Measurements from ENCODE around the gene TKTL2.

TKTL2 gene

GRCh38 chr4:163485589-163485988 lies 12.0 kb upstream of the TKTL2 start:
- H3K36me3 ChIP-seq (ENCODE audit: control insufficient read depth, insufficient read depth, low read length), result no peaks in the 10 kb centered on the region
- no peak overlapping the region for H3K27ac ChIP-seq (ENCODE audit: low read depth, low read length)
- no peaks in the 10 kb centered on the region for H3K27me3 ChIP-seq (ENCODE audit: control insufficient read depth, insufficient read depth, low read length)
- no peak overlapping the region for H3K4me3 ChIP-seq (ENCODE audit: low read depth, low read length)
- 0 out of 2 replicates have a peak, but pooled peaks cover 3% of the 10 kb centered on the region for H3K4me1 ChIP-seq (ENCODE audit: control insufficient read depth, insufficient read depth, low read length)
- H3K9ac ChIP-seq (ENCODE audit: low read length), result no peak overlapping the region
- H3K9me3 ChIP-seq (ENCODE audit: control insufficient read depth, insufficient read depth, low read depth, low read length), result 0 out of 2 replicates have a peak, but pooled peaks cover 3% of the 10 kb centered on the region

GRCh38 chr4:163484906-163485305 lies 11.4 kb upstream of the TKTL2 start:
- Histone ChIP-seq H3K9ac (ENCODE audit: low read length) (no peak overlapping the region), H3K27me3 (ENCODE audit: control insufficient read depth, insufficient read depth, low read length) (no peaks in the 10 kb centered on the region), H3K4me1 (ENCODE audit: control insufficient read depth, insufficient read depth, low read length) (0 out of 2 replicates have a peak, but pooled peaks cover 3% of the 10 kb centered on the region), H3K4me3 (ENCODE audit: low read depth, low read length) (no peak overlapping the region), H3K27ac (ENCODE audit: low read depth, low read length) (no peak overlapping the region), H3K9me3 (ENCODE audit: control insufficient read depth, insufficient read depth, low read depth, low read length) (0 out of 2 replicates have a peak, but pooled peaks cover 3% of the 10 kb centered on the region), H3K36me3 (ENCODE audit: control insufficient read depth, insufficient read depth, low read length) (no peaks in the 10 kb centered on the region)

- no peak overlapping the region for H3K9ac ChIP-seq (ENCODE audit: low read length)
- H3K4me3 ChIP-seq (ENCODE audit: low read depth, low read length), result no peak overlapping the region
- H3K36me3 ChIP-seq (ENCODE audit: control insufficient read depth, insufficient read depth, low read length), result no peaks in the 10 kb centered on the region
- H3K4me1 ChIP-seq (ENCODE audit: control insufficient read depth, insufficient read depth, low read length), result 0 out of 2 replicates have a peak, but pooled peaks cover 3% of the 10 kb centered on the region
- 0 out of 2 replicates have a peak, but pooled peaks cover 1% of the 10 kb centered on the region for H3K9me3 ChIP-seq (ENCODE audit: control insufficient read depth, insufficient read depth, low read depth, low read length)
- no peaks in the 10 kb centered on the region for H3K27me3 ChIP-seq (ENCODE audit: control insufficient read depth, insufficient read depth, low read length)
- H3K27ac ChIP-seq (ENCODE audit: low read depth, low read length), result no peak overlapping the region
Measured at GRCh38 chr4:163482190-163482589, 8.6 kb upstream of the TKTL2 start.

- no peak overlapping the region for H3K4me3 ChIP-seq (ENCODE audit: low read depth, low read length)
- no peaks in the 10 kb centered on the region for H3K27me3 ChIP-seq (ENCODE audit: control insufficient read depth, insufficient read depth, low read length)
- H3K27ac ChIP-seq (ENCODE audit: low read depth, low read length), result no peak overlapping the region
- no peaks in the 10 kb centered on the region for H3K36me3 ChIP-seq (ENCODE audit: control insufficient read depth, insufficient read depth, low read length)
- no peak overlapping the region for H3K9ac ChIP-seq (ENCODE audit: low read length)
- no peaks in the 10 kb centered on the region for H3K9me3 ChIP-seq (ENCODE audit: control insufficient read depth, insufficient read depth, low read depth, low read length)
- H3K4me1 ChIP-seq (ENCODE audit: control insufficient read depth, insufficient read depth, low read length), result no peaks in the 10 kb centered on the region
Measured at GRCh38 chr4:163476761-163477438, 3.3 kb upstream of the TKTL2 start.

GRCh38 chr4:163474027-163474426 lies 473 bp upstream of the TKTL2 start:
- Histone ChIP-seq H3K27me3 (ENCODE audit: control insufficient read depth, insufficient read depth, low read length) (no peaks in the 10 kb centered on the region), H3K4me3 (ENCODE audit: low read depth, low read length) (no peak overlapping the region), H3K27ac (ENCODE audit: low read depth, low read length) (no peak overlapping the region), H3K9me3 (ENCODE audit: control insufficient read depth, insufficient read depth, low read depth, low read length) (no peaks in the 10 kb centered on the region), H3K4me1 (ENCODE audit: control insufficient read depth, insufficient read depth, low read length) (no peaks in the 10 kb centered on the region), H3K36me3 (ENCODE audit: control insufficient read depth, insufficient read depth, low read length) (no peaks in the 10 kb centered on the region), H3K9ac (ENCODE audit: low read length) (no peak overlapping the region)

GRCh38 chr4:163473130-163473529 lies 424 bp downstream of the TKTL2 start:
- Histone ChIP-seq H3K9me3 (ENCODE audit: control insufficient read depth, insufficient read depth, low read depth, low read length) (no peaks in the 10 kb centered on the region), H3K36me3 (ENCODE audit: control insufficient read depth, insufficient read depth, low read length) (no peaks in the 10 kb centered on the region), H3K9ac (ENCODE audit: low read length) (no peak overlapping the region), H3K27ac (ENCODE audit: low read depth, low read length) (no peak overlapping the region), H3K27me3 (ENCODE audit: control insufficient read depth, insufficient read depth, low read length) (no peaks in the 10 kb centered on the region), H3K4me3 (ENCODE audit: low read depth, low read length) (no peak overlapping the region), H3K4me1 (ENCODE audit: control insufficient read depth, insufficient read depth, low read length) (no peaks in the 10 kb centered on the region)

GRCh38 chr4:163470391-163470790 lies 3.2 kb downstream of the TKTL2 start:
- no peaks in the 10 kb centered on the region for H3K36me3 ChIP-seq (ENCODE audit: control insufficient read depth, insufficient read depth, low read length)
- H3K27ac ChIP-seq (ENCODE audit: low read depth, low read length), result no peak overlapping the region
- no peaks in the 10 kb centered on the region for H3K27me3 ChIP-seq (ENCODE audit: control insufficient read depth, insufficient read depth, low read length)
- H3K9me3 ChIP-seq (ENCODE audit: control insufficient read depth, insufficient read depth, low read depth, low read length), result no peaks in the 10 kb centered on the region
- no peaks in the 10 kb centered on the region for H3K4me1 ChIP-seq (ENCODE audit: control insufficient read depth, insufficient read depth, low read length)
- H3K9ac ChIP-seq (ENCODE audit: low read length), result no peak overlapping the region
- H3K4me3 ChIP-seq (ENCODE audit: low read depth, low read length), result no peak overlapping the region

- H3K9ac ChIP-seq (ENCODE audit: low read length), result no peak overlapping the region
- H3K36me3 ChIP-seq (ENCODE audit: control insufficient read depth, insufficient read depth, low read length), result no peaks in the 10 kb centered on the region
- H3K4me1 ChIP-seq (ENCODE audit: control insufficient read depth, insufficient read depth, low read length), result no peaks in the 10 kb centered on the region
- H3K9me3 ChIP-seq (ENCODE audit: control insufficient read depth, insufficient read depth, low read depth, low read length), result no peaks in the 10 kb centered on the region
- H3K4me3 ChIP-seq (ENCODE audit: low read depth, low read length), result no peak overlapping the region
- no peak overlapping the region for H3K27ac ChIP-seq (ENCODE audit: low read depth, low read length)
- H3K27me3 ChIP-seq (ENCODE audit: control insufficient read depth, insufficient read depth, low read length), result no peaks in the 10 kb centered on the region
Measured at GRCh38 chr4:163467082-163467770, 6.3 kb downstream of the TKTL2 start.

GRCh38 chr4:163462556-163462955 lies 11.0 kb downstream of the TKTL2 start:
- H3K4me3 ChIP-seq (ENCODE audit: low read depth, low read length), result no peak overlapping the region
- H3K27ac ChIP-seq (ENCODE audit: low read depth, low read length), result no peak overlapping the region
- H3K9me3 ChIP-seq (ENCODE audit: control insufficient read depth, insufficient read depth, low read depth, low read length), result no peaks in the 10 kb centered on the region
- no peaks in the 10 kb centered on the region for H3K4me1 ChIP-seq (ENCODE audit: control insufficient read depth, insufficient read depth, low read length)
- no peaks in the 10 kb centered on the region for H3K36me3 ChIP-seq (ENCODE audit: control insufficient read depth, insufficient read depth, low read length)
- no peaks in the 10 kb centered on the region for H3K27me3 ChIP-seq (ENCODE audit: control insufficient read depth, insufficient read depth, low read length)
- H3K9ac ChIP-seq (ENCODE audit: low read length), result no peak overlapping the region

- Histone ChIP-seq H3K4me1 (ENCODE audit: control insufficient read depth, insufficient read depth, low read length) (peaks cover 3% of the 10 kb centered on the region; the same call in 1 of the 2 replicates), H3K27ac (ENCODE audit: low read depth, low read length) (no peak overlapping the region), H3K36me3 (ENCODE audit: control insufficient read depth, insufficient read depth, low read length) (no peaks in the 10 kb centered on the region), H3K27me3 (ENCODE audit: control insufficient read depth, insufficient read depth, low read length) (no peaks in the 10 kb centered on the region), H3K4me3 (ENCODE audit: low read depth, low read length) (no peak overlapping the region), H3K9ac (ENCODE audit: low read length) (no peak overlapping the region), H3K9me3 (ENCODE audit: control insufficient read depth, insufficient read depth, low read depth, low read length) (no peaks in the 10 kb centered on the region)
Measured at GRCh38 chr4:163448540-163449203, 24.9 kb downstream of the TKTL2 start.

GRCh38 chr4:163447481-163447880 lies 26.1 kb downstream of the TKTL2 start:
- Histone ChIP-seq H3K27ac (ENCODE audit: low read depth, low read length) (no peak overlapping the region), H3K4me3 (ENCODE audit: low read depth, low read length) (no peak overlapping the region), H3K4me1 (ENCODE audit: control insufficient read depth, insufficient read depth, low read length) (peaks cover 3% of the 10 kb centered on the region; the same call in 1 of the 2 replicates), H3K9me3 (ENCODE audit: control insufficient read depth, insufficient read depth, low read depth, low read length) (no peaks in the 10 kb centered on the region), H3K36me3 (ENCODE audit: control insufficient read depth, insufficient read depth, low read length) (no peaks in the 10 kb centered on the region), H3K27me3 (ENCODE audit: control insufficient read depth, insufficient read depth, low read length) (no peaks in the 10 kb centered on the region), H3K9ac (ENCODE audit: low read length) (no peak overlapping the region)

All from HUES6 (cell line).